Endothelial cell of umbilical vein (primary cell): ENCODE measurements around the gene RANGAP1.

Experiments used
- POLR2A ChIP-seq: IDR thresholded peaks from 2 replicates; pipeline ENCODE4 v1.6.1; 2012; ENCODE audit warnings: low read depth, mild to moderate bottlenecking, control low read depth, low read length
- TF ChIP-seq, protein P1 (sequence below), 2 donors: IDR thresholded peaks; 1 replicate in 1 of 2; 2 replicates in 1 of 2; pipeline ENCODE4 v1.5.1; 2011; ENCODE audit warnings: low read length in 2 of 2, mild to moderate bottlenecking in 2 of 2, moderate library complexity in 2 of 2, control low read depth in 1 of 2, inconsistent platforms in 1 of 2, low read depth in 1 of 2; ENCODE audit not compliant: insufficient read depth in 1 of 2; ENCODE audit errors: extremely low read depth in 1 of 2

DNA sequence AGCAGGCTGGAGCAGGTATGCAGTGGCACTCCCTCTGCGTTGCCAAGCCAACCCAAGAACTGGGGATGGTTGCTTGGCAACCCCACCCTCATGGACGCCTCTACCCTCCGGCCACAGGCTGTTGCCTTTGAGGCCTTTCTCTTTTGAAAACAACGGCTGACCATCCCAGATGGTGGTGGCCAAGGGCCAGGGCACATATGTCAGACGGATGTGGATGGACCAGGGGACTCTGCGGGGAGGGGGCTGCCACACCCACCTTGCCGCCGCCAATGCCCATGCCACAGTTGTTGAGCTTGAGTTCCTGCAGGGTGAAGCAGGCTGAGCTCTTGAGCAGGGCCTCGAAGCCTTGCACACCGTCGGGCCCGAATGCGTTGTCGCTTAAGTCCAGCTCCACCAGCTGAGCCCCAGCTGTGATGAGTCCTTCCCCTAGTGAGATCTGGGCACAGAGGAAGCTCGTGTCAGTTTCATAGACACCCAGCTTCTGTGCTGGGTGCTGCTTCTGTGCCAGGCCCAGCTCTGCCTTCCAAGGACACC, 21.5 kb downstream of the RANGAP1 start:
- TF ChIP-seq, protein P1, sequence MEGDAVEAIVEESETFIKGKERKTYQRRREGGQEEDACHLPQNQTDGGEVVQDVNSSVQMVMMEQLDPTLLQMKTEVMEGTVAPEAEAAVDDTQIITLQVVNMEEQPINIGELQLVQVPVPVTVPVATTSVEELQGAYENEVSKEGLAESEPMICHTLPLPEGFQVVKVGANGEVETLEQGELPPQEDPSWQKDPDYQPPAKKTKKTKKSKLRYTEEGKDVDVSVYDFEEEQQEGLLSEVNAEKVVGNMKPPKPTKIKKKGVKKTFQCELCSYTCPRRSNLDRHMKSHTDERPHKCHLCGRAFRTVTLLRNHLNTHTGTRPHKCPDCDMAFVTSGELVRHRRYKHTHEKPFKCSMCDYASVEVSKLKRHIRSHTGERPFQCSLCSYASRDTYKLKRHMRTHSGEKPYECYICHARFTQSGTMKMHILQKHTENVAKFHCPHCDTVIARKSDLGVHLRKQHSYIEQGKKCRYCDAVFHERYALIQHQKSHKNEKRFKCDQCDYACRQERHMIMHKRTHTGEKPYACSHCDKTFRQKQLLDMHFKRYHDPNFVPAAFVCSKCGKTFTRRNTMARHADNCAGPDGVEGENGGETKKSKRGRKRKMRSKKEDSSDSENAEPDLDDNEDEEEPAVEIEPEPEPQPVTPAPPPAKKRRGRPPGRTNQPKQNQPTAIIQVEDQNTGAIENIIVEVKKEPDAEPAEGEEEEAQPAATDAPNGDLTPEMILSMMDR (IDR thresholded peaks at IDR 0.05; ENCODE audit: extremely low read depth in 1 of 2, insufficient read depth in 1 of 2, low read depth in 1 of 2, low read length in 2 of 2): no peak
- TF ChIP-seq POLR2A: no peak
